Fibroblast of upper back skin (primary cell): ENCODE data around the gene ALB.
A peak's percentile ranks its signal among the peaks of the same experiment; 100 is the strongest.

Experiments used
- DNase-seq: peaks from one replicate; pipeline ENCODE4 v3.0.0-alpha.2; 2013

Gene ALB

DNA sequence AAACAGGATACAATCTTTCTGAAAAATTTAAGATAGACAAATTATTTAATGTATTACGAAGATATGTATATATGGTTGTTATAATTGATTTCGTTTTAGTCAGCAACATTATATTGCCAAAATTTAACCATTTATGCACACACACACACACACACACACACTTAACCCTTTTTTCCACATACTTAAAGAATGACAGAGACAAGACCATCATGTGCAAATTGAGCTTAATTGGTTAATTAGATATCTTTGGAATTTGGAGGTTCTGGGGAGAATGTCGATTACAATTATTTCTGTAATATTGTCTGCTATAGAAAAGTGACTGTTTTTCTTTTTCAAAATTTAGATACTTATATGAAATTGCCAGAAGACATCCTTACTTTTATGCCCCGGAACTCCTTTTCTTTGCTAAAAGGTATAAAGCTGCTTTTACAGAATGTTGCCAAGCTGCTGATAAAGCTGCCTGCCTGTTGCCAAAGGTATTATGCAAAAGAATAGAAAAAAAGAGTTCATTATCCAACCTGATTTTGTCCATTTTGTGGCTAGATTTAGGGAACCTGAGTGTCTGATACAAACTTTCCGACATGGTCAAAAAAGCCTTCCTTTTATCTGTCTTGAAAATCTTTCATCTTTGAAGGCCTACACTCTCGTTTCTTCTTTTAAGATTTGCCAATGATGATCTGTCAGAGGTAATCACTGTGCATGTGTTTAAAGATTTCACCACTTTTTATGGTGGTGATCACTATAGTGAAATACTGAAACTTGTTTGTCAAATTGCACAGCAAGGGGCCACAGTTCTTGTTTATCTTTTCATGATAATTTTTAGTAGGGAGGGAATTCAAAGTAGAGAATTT lies 5.2 kb downstream of the ALB start:
- DNase-seq, result no peak

DNA sequence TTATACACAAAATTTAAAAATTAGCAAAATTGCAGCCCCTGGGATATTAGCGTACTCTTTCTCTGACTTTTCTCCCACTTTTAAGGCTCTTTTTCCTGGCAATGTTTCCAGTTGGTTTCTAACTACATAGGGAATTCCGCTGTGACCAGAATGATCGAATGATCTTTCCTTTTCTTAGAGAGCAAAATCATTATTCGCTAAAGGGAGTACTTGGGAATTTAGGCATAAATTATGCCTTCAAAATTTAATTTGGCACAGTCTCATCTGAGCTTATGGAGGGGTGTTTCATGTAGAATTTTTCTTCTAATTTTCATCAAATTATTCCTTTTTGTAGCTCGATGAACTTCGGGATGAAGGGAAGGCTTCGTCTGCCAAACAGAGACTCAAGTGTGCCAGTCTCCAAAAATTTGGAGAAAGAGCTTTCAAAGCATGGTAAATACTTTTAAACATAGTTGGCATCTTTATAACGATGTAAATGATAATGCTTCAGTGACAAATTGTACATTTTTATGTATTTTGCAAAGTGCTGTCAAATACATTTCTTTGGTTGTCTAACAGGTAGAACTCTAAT lies 6.0 kb downstream of the ALB start:
- no peak for DNase-seq

DNA sequence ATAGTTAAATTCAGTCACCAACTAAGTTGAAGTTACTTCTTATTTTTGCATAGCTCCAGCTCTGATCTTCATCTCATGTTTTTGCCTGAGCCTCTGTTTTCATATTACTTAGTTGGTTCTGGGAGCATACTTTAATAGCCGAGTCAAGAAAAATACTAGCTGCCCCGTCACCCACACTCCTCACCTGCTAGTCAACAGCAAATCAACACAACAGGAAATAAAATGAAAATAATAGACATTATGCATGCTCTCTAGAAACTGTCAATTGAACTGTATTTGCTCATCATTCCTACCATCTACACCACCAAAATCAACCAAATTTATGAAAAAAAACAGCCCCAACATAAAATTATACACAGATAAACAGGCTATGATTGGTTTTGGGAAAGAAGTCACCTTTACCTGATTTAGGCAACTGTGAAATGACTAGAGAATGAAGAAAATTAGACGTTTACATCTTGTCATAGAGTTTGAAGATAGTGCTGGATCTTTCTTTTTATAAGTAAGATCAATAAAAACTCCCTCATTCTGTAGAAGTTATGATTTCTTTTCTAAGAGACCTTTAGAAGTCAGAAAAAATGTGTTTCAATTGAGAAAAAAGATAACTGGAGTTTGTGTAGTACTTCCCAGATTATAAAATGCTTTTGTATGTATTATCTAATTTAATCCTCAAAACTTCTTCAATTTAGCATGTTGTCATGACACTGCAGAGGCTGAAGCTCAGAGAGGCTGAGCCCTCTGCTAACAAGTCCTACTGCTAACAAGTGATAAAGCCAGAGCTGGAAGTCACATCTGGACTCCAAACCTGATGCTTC lies 7.0 kb downstream of the ALB start:
- DNase-seq, result no peak

DNA sequence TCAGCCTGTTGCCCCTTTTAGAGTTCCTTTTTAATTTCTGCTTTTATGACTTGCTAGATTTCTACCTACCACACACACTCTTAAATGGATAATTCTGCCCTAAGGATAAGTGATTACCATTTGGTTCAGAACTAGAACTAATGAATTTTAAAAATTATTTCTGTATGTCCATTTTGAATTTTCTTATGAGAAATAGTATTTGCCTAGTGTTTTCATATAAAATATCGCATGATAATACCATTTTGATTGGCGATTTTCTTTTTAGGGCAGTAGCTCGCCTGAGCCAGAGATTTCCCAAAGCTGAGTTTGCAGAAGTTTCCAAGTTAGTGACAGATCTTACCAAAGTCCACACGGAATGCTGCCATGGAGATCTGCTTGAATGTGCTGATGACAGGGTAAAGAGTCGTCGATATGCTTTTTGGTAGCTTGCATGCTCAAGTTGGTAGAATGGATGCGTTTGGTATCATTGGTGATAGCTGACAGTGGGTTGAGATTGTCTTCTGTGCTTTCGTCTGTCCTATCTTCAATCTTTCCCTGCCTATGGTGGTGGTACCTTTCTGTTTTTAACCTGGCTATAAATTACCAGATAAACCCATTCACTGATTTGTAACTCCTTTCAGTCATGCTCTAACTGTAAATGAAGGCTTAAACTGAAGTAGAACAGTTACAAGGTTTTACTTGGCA lies 7.8 kb downstream of the ALB start:
- DNase-seq, result no peak

DNA sequence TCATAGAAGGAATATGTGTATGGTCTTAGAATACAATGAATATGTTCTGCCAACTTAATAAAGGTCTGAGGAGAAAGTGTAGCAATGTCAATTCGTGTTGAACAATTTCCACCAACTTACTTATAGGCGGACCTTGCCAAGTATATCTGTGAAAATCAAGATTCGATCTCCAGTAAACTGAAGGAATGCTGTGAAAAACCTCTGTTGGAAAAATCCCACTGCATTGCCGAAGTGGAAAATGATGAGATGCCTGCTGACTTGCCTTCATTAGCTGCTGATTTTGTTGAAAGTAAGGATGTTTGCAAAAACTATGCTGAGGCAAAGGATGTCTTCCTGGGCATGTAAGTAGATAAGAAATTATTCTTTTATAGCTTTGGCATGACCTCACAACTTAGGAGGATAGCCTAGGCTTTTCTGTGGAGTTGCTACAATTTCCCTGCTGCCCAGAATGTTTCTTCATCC lies 9.2 kb downstream of the ALB start:
- no peak for DNase-seq

DNA sequence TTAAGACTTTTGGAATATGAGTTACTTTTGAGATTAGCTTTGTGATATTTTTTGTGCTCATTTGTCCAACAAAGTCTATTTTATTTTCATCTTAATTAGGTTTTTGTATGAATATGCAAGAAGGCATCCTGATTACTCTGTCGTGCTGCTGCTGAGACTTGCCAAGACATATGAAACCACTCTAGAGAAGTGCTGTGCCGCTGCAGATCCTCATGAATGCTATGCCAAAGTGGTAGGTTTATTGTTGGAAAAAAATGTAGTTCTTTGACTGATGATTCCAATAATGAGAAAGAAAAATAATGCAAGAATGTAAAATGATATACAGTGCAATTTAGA lies 10.8 kb downstream of the ALB start:
- DNase-seq, result no peak

DNA sequence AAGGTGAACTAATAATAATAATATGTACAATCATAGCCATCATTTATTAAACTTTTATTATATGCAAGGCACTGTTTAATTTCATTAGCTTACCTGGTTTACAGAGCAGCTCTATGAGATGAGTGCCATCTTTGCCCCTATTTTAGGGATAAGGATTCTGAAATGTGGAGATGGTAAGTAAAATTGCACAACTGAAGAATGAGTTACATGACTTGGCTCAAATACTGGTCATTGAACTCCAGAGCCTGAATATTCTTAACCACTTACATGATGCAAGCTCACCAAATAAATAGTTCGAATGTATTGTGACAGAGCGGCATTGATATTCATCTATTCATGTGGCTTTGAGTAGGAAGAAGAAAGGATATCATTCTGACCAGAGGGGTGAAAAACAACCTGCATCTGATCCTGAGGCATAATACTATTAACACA lies 11.7 kb downstream of the ALB start:
- no peak for DNase-seq

DNA sequence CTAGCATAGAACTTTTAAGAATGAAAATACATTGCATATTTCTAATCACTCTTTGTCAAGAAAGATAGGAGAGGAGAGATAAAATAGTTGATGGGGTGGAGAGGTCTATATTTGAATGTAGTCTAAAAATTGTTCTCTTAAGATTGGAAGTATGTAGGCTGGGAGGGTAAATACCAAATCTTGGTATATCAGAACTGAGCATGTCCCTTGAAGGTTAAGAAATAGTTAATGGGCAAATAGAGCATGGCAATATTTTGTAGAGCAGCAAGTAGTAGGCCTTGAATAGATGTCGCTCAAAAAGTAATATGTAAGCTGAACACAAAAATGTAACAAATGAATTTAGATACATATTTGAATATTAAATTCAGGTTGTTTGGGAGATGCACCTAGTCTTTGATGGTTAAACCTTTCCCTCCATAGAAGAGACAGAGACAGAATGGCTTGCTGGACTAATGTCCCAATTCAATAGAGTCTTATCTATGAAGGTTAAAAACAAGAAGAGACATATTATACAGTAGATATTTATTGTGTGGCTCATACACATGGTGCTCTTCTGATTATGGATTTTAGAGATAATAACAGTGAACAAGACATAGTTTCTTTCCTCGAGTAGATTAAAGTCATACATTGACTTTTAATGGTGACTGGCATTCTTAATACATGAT lies 12.5 kb downstream of the ALB start:
- DNase-seq, result no peak

DNA sequence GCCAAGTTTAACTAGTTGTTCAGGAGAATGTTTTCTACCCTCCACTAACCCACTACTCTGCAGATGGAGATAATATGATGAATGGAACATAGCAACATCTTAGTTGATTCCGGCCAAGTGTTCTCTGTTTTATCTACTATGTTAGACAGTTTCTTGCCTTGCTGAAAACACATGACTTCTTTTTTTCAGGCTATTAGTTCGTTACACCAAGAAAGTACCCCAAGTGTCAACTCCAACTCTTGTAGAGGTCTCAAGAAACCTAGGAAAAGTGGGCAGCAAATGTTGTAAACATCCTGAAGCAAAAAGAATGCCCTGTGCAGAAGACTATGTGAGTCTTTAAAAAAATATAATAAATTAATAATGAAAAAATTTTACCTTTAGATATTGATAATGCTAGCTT lies 13.3 kb downstream of the ALB start:
- DNase-seq, result no peak

DNA sequence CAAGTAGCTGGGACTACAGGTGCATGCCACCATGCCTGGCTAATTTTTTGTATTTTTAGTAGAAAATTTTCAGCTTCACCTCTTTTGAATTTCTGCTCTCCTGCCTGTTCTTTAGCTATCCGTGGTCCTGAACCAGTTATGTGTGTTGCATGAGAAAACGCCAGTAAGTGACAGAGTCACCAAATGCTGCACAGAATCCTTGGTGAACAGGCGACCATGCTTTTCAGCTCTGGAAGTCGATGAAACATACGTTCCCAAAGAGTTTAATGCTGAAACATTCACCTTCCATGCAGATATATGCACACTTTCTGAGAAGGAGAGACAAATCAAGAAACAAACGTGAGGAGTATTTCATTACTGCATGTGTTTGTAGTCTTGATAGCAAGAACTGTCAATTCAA lies 13.9 kb downstream of the ALB start:
- peak; percentile 5 for DNase-seq

DNA sequence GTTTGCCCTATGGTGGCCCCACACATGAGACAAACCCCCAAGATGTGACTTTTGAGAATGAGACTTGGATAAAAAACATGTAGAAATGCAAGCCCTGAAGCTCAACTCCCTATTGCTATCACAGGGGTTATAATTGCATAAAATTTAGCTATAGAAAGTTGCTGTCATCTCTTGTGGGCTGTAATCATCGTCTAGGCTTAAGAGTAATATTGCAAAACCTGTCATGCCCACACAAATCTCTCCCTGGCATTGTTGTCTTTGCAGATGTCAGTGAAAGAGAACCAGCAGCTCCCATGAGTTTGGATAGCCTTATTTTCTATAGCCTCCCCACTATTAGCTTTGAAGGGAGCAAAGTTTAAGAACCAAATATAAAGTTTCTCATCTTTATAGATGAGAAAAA lies 14.6 kb downstream of the ALB start:
- no peak for DNase-seq

DNA sequence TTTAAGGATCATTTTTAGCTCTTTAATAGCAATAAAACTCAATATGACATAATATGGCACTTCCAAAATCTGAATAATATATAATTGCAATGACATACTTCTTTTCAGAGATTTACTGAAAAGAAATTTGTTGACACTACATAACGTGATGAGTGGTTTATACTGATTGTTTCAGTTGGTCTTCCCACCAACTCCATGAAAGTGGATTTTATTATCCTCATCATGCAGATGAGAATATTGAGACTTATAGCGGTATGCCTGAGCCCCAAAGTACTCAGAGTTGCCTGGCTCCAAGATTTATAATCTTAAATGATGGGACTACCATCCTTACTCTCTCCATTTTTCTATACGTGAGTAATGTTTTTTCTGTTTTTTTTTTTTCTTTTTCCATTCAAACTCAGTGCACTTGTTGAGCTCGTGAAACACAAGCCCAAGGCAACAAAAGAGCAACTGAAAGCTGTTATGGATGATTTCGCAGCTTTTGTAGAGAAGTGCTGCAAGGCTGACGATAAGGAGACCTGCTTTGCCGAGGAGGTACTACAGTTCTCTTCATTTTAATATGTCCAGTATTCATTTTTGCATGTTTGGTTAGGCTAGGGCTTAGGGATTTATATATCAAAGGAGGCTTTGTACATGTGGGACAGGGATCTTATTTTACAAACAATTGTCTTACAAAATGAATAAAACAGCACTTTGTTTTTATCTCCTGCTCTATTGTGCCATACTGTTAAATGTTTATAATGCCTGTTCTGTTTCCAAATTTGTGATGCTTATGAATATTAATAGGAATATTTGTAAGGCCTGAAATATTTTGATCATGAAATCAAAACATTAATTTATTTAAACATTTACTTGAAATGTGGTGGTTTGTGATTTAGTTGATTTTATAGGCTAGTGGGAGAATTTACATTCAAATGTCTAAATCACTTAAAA lies 15.3 kb downstream of the ALB start:
- no peak for DNase-seq

DNA sequence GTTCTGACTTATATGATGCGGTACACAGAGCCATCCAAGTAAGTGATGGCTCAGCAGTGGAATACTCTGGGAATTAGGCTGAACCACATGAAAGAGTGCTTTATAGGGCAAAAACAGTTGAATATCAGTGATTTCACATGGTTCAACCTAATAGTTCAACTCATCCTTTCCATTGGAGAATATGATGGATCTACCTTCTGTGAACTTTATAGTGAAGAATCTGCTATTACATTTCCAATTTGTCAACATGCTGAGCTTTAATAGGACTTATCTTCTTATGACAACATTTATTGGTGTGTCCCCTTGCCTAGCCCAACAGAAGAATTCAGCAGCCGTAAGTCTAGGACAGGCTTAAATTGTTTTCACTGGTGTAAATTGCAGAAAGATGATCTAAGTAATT lies 16.5 kb downstream of the ALB start:
- DNase-seq, result no peak

DNA sequence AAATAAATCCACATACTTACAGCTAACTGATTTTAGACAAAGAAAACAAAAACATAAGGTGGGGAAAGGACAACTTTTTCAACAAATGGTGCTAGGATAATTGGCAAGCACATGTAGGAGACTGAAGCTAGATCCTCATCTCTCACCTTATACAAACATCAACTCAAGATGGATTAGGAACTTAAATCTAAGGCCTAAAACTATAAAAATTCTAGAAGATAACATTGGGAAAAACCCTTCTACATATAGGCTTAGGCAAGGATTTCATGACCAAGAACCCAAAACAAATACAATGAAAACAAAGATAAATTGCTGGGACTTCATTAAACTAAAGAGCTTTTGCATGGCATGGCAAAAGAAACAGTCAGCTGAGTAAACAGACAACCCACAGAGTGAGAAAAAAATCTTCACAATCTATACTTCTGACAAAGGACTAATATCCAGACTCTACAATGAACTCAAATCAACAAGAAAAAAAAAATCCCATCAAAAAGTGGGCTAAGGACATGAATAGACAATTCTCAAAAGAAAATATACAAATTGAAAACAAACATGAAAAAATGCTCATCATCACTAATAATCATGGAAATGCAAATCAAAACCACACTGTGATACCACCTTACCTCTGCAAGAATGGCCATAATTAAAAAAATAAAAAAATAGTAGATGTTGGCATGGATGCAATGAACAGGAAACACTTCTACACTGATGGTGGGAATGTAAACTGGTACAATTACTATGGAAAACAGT lies 17.8 kb downstream of the ALB start:
- no peak for DNase-seq

DNA sequence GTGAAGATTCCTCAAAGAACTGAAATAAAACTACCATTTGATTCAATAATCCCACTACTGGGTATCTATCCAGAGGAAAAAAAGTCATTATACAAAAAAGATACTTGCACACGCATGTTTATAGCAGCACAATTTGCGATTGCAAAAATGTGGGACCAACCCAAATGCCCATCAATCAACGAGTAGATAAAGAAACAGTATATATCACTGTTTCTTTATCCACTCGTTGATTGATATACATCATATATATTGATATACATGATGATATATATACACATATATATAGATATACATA lies 18.3 kb downstream of the ALB start:
- DNase-seq, result no peak

DNA sequence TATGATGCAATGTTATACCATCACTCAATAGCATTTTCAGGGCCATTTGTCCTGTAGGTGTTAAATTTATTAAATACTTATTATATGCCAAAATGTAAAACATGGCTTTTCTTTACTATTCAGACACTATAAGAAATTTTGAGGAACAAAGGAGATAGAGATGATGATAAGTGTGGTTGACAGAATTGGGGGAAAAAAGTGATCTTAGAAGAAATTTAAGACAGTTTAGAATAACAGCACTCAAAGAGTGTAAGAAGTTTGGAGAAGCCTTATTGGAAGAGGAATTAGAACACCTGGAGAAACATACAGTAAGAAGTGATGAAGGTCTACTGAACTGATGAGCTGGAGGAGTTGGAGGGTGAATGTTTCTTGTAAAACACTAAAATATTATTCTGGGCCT lies 19.1 kb downstream of the ALB start:
- DNase-seq, result no peak

DNA sequence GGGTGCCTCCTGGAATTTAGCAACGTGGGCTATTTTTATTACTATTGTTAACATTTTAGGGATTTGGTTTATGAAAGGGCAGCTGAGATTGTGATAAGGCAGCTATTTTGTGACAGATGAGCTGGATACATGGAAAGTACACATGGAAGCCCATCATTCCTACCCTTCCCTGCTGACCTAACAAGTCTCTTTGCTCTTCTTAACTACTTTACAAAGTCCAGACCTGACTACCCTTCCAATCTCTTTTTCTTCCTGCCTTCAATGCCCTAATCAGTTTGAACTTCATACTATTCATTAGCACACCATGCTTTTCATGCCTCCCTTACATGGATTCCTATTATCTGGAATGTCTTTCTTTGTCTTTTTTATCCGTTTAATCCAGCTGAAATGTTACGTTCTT lies 22.6 kb downstream of the ALB start:
- DNase-seq, result no peak

DNA sequence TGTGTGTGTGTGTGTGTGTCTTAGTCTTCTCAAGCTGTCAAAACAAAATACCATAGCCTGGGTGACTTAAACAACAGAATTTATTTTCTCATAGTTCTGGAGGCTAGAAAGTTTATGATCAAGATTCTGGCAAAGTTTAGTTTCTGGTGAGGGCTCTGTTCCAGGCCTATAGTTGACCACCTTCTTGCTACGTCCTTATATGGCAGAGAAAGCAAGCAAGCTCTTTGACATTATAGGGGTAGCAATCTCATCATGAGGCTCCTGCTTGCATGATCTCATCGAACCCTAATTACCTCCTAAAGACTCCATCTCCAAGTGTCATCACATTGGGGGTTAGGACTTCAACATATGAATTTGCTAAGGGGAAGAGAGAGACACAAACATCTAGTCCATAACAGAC lies 25.0 kb downstream of the ALB start:
- no peak for DNase-seq

DNA sequence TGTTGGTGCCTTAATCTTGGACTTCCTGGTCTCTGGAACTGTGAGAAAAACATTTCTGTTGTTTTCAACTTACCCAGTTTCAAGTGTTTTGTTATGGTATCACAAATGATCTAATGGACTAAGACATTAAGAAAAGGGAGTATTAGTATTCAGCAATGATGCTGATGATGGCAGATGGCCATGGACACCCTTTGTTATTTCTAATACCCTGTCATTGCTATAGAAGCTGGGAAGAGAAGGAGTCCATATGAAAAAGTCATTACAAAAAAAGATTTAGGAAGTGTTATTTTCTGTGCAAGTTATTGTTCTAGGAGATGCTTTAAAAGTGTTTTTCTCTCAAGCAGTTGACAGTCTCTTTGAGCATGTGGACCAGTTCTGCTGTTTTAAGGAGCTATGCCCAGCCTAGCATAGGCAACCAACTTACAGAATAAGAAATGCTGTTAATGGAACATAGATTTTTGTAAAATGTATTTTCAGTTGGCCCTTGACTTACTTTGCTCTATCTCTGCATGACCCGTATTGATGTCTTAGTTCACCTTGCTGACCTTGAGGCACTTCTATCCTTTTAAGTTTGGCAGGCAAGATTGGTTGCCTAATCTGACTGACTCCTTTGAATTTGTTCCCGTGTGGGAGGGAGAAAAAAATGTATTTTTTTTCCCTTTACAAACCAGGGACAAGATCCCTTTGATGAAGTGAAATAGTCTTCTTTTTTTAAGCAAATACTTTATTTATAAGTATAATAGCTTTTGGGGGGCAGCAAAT lies 25.9 kb downstream of the ALB start:
- DNase-seq, result no peak

DNA sequence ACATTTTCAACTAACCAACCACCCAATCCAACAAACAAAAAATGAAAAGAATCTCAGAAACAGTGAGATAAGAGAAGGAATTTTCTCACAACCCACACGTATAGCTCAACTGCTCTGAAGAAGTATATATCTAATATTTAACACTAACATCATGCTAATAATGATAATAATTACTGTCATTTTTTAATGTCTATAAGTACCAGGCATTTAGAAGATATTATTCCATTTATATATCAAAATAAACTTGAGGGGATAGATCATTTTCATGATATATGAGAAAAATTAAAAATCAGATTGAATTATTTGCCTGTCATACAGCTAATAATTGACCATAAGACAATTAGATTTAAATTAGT lies 27.7 kb downstream of the ALB start:
- DNase-seq, result no peak
